HepG2 (cell line): ENCODE data around the gene DPP6. TPM values are rescaled to one million over a fixed set of nuclear protein-coding genes. Genes with fewer than 3 reads are reported as not detected.
"Not testable (repeated sequence)": the region's sequence is repeated elsewhere in the genome, so short reads cannot be mapped to it uniquely, and the experiment has no call there.

ENCODE experiments used
- ATAC-seq: fragments of 200-7000 bp; cut with Tn5 transposase; 3 replicates; pipeline ENCODE4 v1.9.1; 2020; ENCODE audit warnings: mild to moderate bottlenecking, moderate library complexity
- BruUV-seq: library from RNA; stranded (reverse); fragments of 400-500 nt; replicated peaks from 2 replicates; lab custom pipeline; 2021; lab: Mats Ljungman, UMichigan
- CTCF ChIA-PET: fragments of 300-600 bp; formaldehyde crosslinking; extraction: SDS; loops from one replicate; lab custom pipeline; 2021; ENCODE audit warnings: low total read pairs, inconsistent platforms, low intra/inter-chr PET ratio; lab: Yijun Ruan, JAX
- POLR2A ChIA-PET: fragments of 350-600 bp; sonication (Branson Sonifier 250); formaldehyde crosslinking; loops from one replicate; lab custom pipeline; 2020; ENCODE audit warnings: antibody characterized with exemption, inconsistent platforms; lab: Yijun Ruan, JAX
- DNase-seq: peaks from one replicate; pipeline ENCODE4 v3.0.0-alpha.2; 2015; ENCODE audit warnings: low spot score
- FAIRE-seq: peaks from 3 replicates; lab custom pipeline; 2011; peaks lifted over from hg19 to GRCh38; lab: Jason Lieb, UNC
- H2AFZ ChIP-seq: one replicate; pipeline ENCODE4 v1.6.1; 2011; ENCODE audit warnings: low read length, inconsistent platforms
- H3K27ac ChIP-seq: fragments of 300-600 bp; 3 replicates; pipeline ENCODE4 v1.8.0; 2011; ENCODE audit warnings: mixed run types, mild to moderate bottlenecking, mixed read lengths, low read length, inconsistent platforms; ENCODE audit not compliant: insufficient read depth; ENCODE audit errors: extremely low read length
- H3K27me3 ChIP-seq, 2 experiments: fragments of 200-600 bp in 1 of 2; 2 replicates in 1 of 2; 3 replicates in 1 of 2; pipeline versions ENCODE4 v1.6.0 to v1.8.0; 2011; ENCODE audit warnings: low read length in 2 of 2, mild to moderate bottlenecking in 2 of 2, moderate library complexity in 2 of 2, inconsistent platforms in 1 of 2; ENCODE audit not compliant: insufficient read depth in 2 of 2, control insufficient read depth in 1 of 2
- H3K36me3 ChIP-seq, 2 experiments: fragments of 200-600 bp in 1 of 2; replicated peaks in 1 of 2; 2 replicates in 1 of 2; 3 replicates in 1 of 2; pipeline versions ENCODE4 v1.5.1 to v1.8.0; 2011; ENCODE audit warnings: low read length in 2 of 2, inconsistent platforms in 1 of 2; ENCODE audit not compliant: insufficient read depth in 2 of 2, control insufficient read depth in 1 of 2
- H3K4me1 ChIP-seq: 2 replicates; pipeline ENCODE4 v1.5.1; 2012; ENCODE audit warnings: low read length, inconsistent platforms; ENCODE audit not compliant: insufficient read depth
- H3K4me2 ChIP-seq: 2 replicates; pipeline ENCODE4 v1.6.0; 2011; ENCODE audit warnings: low read depth, low read length, inconsistent platforms
- H3K4me3 ChIP-seq, 3 experiments: fragments of 200-600 bp in 1 of 3; sonication (generic), shearing (Covaris generic) in 1 of 3; replicated peaks in 1 of 3; 2 replicates each; pipeline ENCODE4 v1.5.1; 2011 to 2016; ENCODE audit warnings: low read length in 3 of 3, inconsistent platforms in 2 of 3, low read depth in 2 of 3, mild to moderate bottlenecking in 2 of 3, control low read depth in 1 of 3, mixed read lengths in 1 of 3; ENCODE audit not compliant: insufficient read depth in 1 of 3
- H3K79me2 ChIP-seq: one replicate; pipeline ENCODE4 v1.6.1; 2011; ENCODE audit warnings: low read length, inconsistent platforms; ENCODE audit not compliant: insufficient read depth
- H3K9ac ChIP-seq: 2 replicates; pipeline ENCODE4 v1.6.0; 2011; ENCODE audit warnings: mild to moderate bottlenecking, low read depth, low read length, inconsistent platforms; ENCODE audit not compliant: insufficient read depth
- H3K9me3 ChIP-seq: 2 replicates; pipeline ENCODE4 v1.5.1; 2012; ENCODE audit warnings: mild to moderate bottlenecking, low read length
- H4K20me1 ChIP-seq: 2 replicates; pipeline ENCODE4 v1.6.0; 2011; ENCODE audit warnings: inconsistent platforms, mild to moderate bottlenecking, low read length, moderate library complexity; ENCODE audit not compliant: insufficient read depth
- WGBS: methylation state at CpG from one replicate; pipeline ENCODE4 v1.1.6; 2017; ENCODE audit warnings: low lambda C conversion rate; 5-methylcytosine and 5-hydroxymethylcytosine counted together
- in situ Hi-C: cut with HindIII; loops from 2 replicates; pipeline ENCODE4 v1.10.0; 2017; ENCODE audit warnings: low pct_unique_long_range_greater_than_20kb; ENCODE audit not compliant: extremely low pct_ligation_motif_present
- intact Hi-C: fragments of 100-400 bp; cut with micrococcal nuclease; formaldehyde crosslinking; loops from one replicate; pipeline ENCODE4 v1.10.0; 2022; ENCODE audit not compliant: unreplicated experiment
- polyA plus RNA-seq, 8 experiments: library from polyadenylated mRNA; depleted of rRNA in 3 of 8; stranded (reverse) in 7 of 8; unstranded in 1 of 8; fragments of >200 nt; fragmentation: Illumina TruSeq in 4 of 8; extraction: Trizol in 4 of 8; gene quantifications; 2 replicates each; pipeline versions ENCODE4 v1.2.1 to v1.2.3, GENCODE V29; 2011 to 2016; ENCODE audit warnings: low read depth in 4 of 8, missing spikeins in 1 of 8, mixed read lengths in 1 of 8; ENCODE audit not compliant: insufficient read depth in 1 of 8
- total RNA-seq, 5 experiments: library from RNA; depleted of rRNA; stranded (reverse); fragments of >200 nt; fragmentation: Illumina TruSeq; extraction: Trizol; gene quantifications; 2 replicates each; pipeline ENCODE4 v1.2.3, GENCODE V29; 2016; ENCODE audit warnings: low read depth in 1 of 5

Gene DPP6
- total and polyA plus RNA-seq, 2 of the 13 experiments (the other 11 are each of a cell fraction or from before 2014, with no cell fraction given) = not detected

GRCh38 chr7:154150656-154151055, 98.5 kb downstream of the DPP6 start:
- H3K9me3 ChIP-seq, in situ Hi-C loops, CTCF ChIA-PET, FAIRE-seq, H3K9ac ChIP-seq, H3K27me3 ChIP-seq, intact Hi-C loops, BruUV-seq, ATAC-seq, H3K36me3 ChIP-seq, H3K4me1 ChIP-seq, H3K4me3 ChIP-seq, POLR2A ChIA-PET, H2AFZ ChIP-seq, H3K79me2 ChIP-seq, H3K27ac ChIP-seq, DNase-seq, H4K20me1 ChIP-seq, H3K4me2 ChIP-seq: not testable (repeated sequence)
- WGBS = 60% methylated on average over 5 of the region's 9 CpGs

GRCh38 chr7:154151306-154151705, 99.1 kb downstream of the DPP6 start:
- FAIRE-seq, H3K4me3 ChIP-seq, H3K27me3 ChIP-seq, H3K36me3 ChIP-seq, CTCF ChIA-PET, H3K4me1 ChIP-seq, intact Hi-C loops, ATAC-seq, BruUV-seq, H3K79me2 ChIP-seq, H3K4me2 ChIP-seq, H3K9me3 ChIP-seq, H4K20me1 ChIP-seq, POLR2A ChIA-PET, H3K9ac ChIP-seq, in situ Hi-C loops, DNase-seq, H3K27ac ChIP-seq, H2AFZ ChIP-seq: not testable (repeated sequence)
- WGBS = 5% methylated on average over 10 of the region's 11 CpGs

GRCh38 chr7:154155928-154156327, 103.7 kb downstream of the DPP6 start:
- H3K27me3 ChIP-seq, H3K4me1 ChIP-seq, FAIRE-seq, H3K27ac ChIP-seq, POLR2A ChIA-PET, ATAC-seq, H3K4me2 ChIP-seq, H3K79me2 ChIP-seq, in situ Hi-C loops, CTCF ChIA-PET, H3K4me3 ChIP-seq, BruUV-seq, H3K9me3 ChIP-seq, H3K9ac ChIP-seq, DNase-seq, H4K20me1 ChIP-seq, intact Hi-C loops, H3K36me3 ChIP-seq, H2AFZ ChIP-seq: not testable (repeated sequence)
- no CpG with 5 or more reads among the region's 3 CpGs for WGBS

- peak; percentile 32 for FAIRE-seq
- not testable (repeated sequence) for ATAC-seq
Observed at GRCh38 chr7:154162921-154163320, 110.7 kb downstream of the DPP6 start.

More at GRCh38 chr7:154162921-154163320, 110.7 kb downstream of the DPP6 start:
- H3K27ac ChIP-seq, H3K27me3 ChIP-seq, H3K36me3 ChIP-seq, intact Hi-C loops, DNase-seq, H4K20me1 ChIP-seq, H3K4me2 ChIP-seq, H3K9ac ChIP-seq, H3K9me3 ChIP-seq, H3K4me1 ChIP-seq, BruUV-seq, H3K79me2 ChIP-seq, H3K4me3 ChIP-seq, POLR2A ChIA-PET, H2AFZ ChIP-seq, CTCF ChIA-PET, in situ Hi-C loops: not testable (repeated sequence)
- 0% methylated on average over 1 of the region's 6 CpGs for WGBS
